Limb (tissue), 2 donors: ENCODE measurements around the gene LARP1B.
A peak's percentile ranks its signal among the peaks of the same experiment; 100 is the strongest.
"Not testable (repeated sequence)": the region's sequence is repeated elsewhere in the genome, so short reads cannot be mapped to it uniquely, and the experiment has no call there.

Experiments used
- DNase-seq, 2 donors: peaks; one replicate each; pipeline ENCODE4 v3.0.0-alpha.2; 2016; ENCODE audit errors: extremely low spot score in 2 of 2

The LARP1B gene

DNA sequence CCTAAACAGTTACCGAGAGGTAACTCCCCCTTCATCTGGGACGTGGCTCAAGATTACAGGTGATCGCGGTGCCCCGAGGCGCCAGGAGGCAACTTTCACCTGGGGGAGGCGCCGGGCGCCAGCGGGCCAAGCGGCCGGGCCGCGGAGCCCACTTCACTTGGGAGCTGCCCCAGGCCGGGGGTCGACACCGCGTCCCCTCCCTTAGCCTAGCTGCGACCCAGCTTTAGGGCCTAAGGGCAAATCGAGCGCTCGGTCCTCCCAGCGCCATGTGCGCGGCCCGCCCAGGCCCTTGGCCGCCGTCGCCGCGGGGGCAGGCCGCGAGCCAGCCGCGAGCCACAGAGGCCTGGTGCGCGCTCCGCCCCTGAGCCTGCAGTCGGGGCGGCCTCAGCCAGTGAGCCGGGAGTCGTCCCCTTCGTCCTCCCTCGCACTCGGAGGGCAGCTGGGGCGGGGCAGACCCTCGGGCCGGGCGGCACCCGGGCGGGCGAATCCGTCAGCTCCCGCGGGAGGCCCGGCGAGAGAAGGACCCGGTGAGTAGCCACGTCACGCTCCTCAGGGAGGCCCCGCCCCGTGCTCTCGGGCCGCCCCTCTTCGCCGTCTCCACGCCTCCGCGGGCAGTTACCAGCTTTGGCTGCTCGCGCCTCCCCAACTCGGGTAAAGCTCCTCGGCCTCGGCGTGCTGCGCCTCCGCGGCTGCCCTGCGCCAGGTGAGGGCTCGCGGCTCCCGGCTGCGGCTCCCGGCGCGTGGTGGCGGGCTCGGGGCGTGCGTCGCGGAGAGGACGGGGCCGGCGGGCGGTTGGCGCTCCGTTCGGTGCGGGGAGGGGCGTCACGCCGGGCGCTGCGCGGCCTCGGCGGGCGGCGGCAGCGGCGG lies at the start of gene LARP1B:
LARP1B (plus strand) TSS at position 614 of the 867 bp plus-strand sequence. CDS start 13,640 bp downstream, outside the sequence.
- DNase-seq, result peak; percentile 92 to 96

DNA sequence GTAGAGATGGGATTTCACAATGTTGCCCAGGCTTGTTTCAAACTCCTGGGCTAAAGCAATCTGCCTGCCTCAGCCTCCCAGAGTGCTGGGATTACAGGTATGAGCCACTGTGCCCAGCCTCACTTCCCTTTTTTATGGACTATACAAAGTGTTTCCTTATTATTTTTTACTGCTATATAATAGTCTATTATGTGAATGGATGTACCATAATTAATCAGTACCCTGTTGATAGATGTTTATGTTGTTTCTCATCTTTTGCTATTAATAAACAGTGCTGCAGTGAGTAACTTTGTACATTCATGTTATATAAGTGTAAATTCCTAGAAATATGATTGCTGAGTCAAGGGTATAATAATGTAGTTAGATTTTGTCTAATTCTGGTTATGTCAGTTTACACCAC lies 35.8 kb upstream of the LARP1B start:
- DNase-seq, result no peak

DNA sequence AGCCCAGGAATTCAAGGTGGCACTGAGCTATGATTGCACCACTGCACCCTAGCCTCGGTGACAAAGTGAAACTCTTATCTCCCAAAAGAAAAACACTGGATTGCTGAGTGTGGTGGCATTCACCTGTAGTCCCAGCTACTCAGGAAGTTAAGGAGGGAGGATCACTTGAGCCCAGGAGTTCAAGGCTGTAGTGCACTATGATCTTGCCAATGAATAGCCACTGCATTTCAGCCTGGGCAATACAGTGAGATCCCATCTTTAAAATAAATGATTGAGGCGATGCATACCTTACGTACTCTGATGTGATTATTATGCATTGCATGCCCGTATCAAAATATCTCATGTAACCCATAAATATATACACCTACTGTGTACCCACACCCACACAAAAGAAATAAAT lies 31.2 kb upstream of the LARP1B start:
- no peak for DNase-seq

DNA sequence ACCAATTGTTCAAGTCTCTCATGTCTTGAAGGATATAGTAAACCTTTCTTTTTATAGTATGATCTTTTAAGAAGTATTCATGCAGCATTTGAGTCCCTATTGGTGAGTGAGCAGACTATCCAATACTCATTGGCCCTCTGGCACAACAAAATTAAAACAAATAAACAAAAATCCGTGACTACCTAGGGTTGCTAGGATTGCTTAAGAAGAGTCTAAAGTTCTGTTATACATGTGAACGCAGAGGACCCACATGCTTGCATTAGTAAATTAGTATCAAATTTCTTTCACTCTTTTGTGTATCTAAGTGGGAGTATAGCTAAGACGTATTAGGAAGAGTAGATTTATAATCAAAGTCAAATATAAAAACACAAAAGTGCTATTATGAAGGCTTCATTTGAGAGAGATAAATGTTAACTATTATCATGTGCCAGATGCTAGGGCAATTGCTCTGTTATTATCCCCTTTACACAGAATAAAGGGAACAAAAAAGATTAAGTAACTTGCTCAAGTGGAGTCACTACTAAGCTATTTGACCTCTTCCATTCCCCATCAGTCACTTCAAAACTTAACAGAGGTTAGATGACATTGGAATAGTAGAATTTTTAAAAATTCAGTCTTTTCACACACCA lies 29.2 kb upstream of the LARP1B start:
- no peak for DNase-seq

DNA sequence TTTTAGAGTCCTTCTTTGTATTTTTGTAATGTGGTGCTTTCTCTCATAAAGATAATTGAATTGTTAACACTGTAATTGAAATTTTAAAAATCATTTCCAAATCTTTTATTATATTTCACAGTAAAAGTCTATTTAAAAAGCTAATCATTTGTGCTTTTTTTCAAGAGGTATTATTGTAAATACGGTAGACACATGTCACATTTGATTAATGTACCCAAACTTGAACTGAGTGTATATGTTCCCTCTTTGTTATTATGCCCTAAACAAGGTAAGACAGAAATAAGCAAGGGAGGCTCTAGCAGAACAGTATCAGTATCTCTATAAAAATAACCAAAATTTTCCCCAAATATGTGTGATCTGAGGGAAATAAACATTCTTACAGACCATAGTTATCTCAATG lies 21.5 kb upstream of the LARP1B start:
- DNase-seq, result no peak

DNA sequence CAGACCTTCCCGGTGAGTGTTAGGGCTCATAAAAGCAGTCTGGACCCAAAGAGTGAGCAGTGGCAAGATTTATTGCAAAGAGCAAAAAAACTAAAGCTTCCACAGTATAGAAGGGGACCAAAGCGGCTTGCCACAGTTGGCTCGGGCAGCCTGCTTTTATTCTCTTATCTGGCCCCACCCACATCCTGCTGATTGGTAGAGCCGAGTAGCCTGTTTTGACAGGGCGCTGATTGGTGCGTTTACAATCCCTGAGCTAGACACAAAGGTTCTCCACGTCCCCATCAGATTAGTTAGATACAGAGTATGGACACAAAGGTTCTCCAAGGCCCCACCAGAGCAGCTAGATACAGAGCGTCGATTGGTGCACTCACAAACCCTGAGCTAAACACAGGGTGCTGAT lies 14.1 kb upstream of the LARP1B start:
- not testable (repeated sequence) for DNase-seq

DNA sequence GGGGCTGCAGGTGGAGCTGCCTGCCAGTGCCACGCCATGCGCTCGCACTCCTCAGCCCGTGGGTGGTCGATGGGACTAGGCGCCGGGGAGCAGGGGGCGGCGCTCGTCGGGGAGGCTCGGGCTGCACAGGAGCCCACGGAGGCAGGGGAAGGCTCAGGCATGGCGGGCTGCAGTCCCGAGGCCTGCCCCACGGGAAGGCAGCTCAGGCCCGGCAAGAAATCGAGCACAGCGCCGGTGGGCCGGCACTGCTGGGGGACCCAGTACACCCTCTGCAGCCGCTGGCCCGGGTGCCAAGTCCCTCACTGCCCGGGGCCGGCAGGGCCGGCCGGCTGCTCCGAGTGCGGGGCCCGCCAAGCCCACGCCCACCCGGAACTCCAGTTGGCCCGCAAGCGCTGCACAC lies 13.6 kb upstream of the LARP1B start:
- DNase-seq, result not testable (repeated sequence)

DNA sequence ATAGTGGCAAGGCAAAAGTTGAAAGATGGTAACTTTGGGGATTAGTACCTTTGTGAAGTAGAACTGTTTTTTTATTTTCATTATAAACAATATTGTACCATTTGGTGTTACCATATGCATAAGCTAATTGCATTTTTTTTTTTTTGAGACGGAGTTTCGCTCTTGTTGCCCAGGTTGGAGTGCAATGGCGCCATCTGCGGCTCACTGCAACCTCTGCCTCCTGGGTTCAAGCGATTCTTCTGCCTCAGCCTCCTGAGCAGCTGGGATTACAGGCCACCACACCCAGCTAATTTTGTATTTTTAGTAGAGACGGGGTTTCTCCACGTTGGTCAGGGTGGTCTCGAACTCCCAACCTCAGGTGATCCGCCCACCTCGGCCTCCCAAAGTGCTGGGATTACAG lies 9.9 kb upstream of the LARP1B start:
- not testable (repeated sequence) for DNase-seq

DNA sequence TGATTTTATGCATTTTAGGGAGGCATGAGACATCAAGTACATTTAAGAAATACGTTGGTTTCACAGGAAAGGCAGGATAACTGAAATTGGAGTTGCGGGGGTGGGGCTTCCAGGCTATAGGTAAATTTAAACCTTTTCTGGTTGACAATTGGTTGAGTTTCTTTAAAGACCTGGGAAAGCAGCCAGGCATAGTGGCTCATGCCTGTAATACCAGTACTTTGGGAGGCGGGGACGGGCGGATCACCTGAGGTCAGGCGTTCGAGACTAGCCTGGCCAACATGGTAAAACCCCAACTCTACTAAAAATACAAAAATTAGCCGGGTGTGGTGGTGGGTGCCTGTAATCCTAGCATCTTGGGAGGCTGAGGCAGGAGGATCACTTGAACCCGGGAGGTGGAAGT lies 6.2 kb upstream of the LARP1B start:
- not testable (repeated sequence) for DNase-seq

DNA sequence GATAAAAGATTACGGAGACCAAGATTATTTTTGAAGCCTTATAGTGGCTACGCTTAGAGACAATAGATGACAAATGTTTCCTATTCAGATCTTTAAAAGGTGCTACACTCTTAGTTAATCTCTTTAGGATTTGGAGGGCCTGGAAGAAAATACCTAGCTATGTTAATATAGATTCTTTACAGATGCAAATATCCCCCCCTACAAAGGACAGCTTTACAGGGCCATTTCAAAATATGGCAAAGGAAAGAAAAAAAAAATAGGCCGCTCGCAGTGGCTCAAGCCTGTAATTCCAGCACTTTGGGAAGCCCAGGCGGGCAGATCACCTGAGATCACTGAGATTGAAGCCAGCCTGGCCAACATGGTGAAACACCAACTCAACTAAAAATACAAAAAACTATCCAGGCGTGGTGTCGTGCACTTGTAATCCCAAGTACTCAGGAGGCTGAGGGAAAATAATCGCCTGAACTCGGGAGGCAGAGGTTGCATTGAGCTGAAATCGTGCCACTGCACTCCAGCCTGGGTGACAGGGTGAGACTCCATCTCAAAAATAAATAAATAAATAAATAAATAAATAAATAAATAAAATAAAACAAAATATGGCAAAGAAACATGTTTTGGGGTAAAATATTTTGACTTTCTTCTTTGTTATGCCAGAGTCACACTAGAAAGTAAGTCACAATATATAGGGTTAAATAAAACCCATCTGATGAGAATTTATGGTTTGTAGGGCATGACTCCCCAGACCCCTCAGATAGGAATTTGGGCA lies 5.5 kb upstream of the LARP1B start:
- DNase-seq, result not testable (repeated sequence)

DNA sequence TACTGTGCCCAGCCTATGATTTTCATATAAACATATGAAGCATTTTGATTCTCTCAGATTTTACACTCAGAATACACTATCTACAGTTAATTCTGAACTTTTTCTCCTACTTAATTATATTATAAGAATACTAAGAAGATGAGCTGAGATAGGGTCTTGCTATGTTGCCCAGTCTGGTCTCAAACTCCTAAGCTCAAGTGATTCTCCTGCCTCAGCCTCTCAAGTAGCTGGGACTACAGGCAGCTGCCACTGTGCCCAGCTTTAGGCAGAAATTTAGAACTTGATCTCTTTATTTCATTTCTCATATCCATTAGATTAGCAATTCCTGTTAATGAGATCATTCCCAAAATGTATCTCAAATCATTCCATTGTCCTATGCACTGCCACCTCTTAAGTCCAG lies 4.7 kb upstream of the LARP1B start:
- DNase-seq, result no peak

DNA sequence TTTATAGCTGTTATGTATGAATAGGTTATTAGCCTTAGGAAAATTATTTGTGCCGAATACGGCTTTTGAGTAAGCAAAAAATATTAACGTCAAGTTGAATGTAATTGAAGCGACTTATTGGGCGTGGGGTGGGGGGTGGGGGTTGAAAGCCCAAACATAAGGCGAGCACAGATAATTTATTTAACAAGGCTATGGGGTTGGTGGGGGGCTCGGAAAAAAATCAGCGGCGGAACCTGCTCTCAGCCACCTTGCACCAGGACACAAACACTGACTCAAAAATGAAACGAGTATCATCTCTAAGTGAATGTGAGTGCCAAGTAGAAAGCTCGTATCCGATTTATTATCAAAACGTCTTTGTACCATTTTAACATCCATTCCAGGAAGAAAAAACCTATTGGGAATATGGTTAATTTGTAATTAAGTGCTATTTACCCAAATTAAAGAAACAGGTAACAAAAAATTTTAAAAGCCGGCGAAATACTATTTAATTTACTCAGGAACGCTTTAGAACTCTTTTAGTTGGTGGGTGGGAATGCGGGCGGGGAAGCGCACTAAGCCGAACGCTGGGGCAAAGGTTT lies 902 bp upstream of the LARP1B start:
- peak in 1 of 2 donors; percentile 37 for DNase-seq

DNA sequence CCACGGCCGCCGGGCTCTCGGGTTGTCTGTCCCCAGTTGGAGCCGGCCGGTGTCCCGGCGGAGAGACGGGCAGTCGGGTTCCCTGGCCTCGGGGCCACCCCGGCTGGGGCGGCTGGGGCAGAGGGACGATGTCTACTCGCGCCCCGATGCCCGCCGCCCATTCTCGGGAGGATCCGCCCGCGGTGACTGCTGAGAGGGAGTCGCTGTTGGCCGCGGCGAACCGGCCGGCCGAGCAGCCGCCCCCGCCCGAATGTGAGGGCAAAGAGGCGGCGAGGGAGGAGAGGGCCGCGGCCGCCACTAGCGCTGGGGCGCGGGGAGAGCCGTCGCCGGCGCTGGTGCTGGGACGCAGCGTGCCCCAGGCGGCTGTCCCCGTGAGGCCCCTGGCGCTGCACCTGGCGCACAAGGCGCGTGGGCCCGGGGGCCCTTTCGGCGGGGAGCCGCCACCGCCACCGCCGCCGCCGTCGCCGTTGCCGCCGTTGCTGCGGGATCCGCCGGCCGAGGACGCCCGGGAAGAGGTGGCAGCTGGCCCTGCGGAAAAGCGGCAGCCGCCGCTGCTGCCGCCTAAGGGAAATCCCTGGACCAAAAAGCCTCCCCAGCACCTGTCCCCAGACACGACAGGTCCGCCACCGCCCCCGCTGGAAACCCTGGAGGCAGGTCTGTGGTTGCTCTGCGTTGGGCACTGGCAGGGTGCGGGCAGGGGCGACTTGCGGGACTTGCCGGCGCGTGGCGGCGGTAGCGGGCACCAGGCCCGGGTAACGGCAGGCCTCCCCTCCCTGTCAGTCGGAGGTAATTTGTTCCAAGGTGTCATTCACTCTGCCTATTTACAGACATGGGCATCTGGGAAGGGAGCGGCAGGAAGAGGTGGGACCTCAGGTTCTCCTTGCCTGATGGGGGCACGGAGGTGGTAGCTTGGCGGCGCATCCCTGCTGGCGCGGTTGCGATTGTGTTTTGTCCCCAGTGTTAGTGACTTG lies 739 bp downstream of the LARP1B start:
- DNase-seq, result peak; percentile 26 to 79

DNA sequence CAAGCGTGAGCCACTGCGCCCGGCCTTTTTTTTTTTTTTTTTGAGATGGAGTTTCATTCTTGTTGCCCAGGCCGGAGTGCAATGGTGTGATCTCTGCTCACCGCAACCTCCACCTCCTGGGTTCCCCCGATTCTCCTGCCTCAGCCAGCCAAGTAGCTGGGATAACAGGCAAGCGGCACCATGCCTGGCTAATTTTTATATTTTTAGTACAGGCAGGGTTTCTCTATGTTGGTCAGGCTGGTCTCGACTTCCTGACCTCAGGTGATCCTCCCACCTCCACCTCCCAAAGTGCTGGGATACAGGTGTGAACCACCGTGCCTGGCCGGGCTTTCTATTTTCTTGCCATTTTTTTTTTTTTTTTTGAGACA lies 5.3 kb downstream of the LARP1B start:
- not testable (repeated sequence) for DNase-seq

DNA sequence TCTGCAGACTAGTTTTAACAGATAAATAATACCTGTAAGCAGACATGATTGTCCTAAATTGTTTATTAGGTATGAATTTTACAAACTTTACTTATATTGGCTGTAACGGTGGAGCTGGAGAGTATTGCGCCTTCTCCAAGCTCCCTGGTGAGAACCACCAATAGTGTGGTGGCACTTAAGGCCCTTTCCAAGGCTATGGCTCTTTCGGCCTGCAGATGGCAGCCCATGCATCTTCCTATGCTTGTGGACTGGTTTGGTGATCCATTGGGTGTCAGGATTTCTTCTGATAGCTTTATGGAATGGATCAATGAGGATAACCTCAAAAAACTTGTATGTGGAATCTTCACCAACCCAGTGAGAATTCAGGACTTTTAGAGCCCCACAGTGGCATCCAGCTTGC lies 7.8 kb downstream of the LARP1B start:
- no peak for DNase-seq

DNA sequence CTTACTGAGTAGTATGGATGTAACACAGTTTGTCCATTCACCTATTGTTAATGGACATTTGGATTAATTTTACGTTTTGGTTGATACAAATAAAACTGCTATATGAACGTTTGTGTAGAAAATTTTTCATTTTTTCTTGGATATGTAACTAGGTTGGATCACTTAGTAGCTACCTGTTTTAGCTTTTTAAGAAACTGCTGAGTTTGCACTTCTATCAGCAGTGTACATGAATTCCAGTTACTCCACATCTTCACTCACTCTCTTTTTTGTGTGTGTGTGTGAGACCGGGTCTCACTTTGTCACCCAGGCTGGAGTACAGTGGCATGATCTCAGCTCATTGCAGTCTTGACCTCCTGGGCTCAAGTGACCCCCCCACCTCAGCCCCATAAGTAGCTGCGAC lies 15.4 kb downstream of the LARP1B start:
- DNase-seq, result no peak

DNA sequence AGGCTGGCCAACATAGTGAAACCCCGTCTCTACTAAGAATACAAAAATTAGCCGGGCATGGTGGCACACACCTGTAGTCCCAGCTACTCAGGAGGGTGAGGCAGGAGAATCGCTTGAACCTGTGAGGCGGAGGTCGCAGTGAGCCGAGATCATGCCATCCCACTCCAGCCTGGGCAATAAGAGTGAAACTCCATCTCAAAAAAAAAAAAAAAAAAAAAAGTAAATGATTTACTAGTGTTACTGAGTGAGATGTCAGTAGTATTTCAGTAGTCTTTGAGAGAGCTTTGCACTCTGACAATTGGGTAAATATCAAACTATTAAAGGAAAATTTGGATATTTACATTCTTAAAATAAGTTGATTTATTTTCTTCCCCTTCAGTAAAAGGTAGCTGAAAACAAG lies 34.2 kb downstream of the LARP1B start:
- not testable (repeated sequence) for DNase-seq

DNA sequence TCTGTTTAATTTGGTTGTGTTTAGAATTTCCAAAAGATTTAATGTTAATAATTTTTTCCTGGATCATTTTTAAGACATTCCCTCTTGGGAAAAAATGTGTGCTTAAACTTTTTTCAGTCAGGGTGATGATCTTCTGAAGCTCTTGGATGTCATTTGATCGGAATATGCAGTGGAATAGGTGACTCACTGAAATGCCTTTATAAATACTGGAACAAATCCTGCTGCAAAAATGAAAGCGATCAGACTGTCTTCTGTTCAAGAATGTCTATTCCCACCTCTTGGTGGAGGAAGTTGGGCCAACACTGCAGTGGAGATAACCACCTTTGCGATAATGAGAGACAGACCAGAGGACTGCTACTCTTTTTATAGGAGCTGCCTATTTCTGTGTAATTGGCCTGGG lies 46.7 kb downstream of the LARP1B start:
- no peak for DNase-seq

DNA sequence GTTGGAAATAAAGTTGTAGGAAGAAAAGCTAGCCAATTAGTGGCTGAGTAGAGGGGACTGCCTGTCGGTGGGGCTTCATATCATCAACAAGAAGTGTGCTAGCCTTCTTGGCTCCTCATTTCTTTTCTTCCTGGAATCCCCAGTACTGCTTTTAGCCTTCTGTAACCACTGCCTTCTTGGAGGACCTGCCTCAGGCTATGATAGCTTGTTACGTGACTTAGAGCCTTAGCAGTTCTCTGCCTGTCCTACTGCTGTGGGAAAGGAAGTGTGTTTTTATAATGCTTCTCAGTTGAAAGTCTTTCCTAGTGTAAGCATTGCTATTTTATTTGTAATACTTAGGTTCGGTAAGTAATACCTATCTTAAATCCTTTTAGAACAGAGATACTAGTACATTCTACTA lies 61.9 kb downstream of the LARP1B start:
- no peak for DNase-seq

DNA sequence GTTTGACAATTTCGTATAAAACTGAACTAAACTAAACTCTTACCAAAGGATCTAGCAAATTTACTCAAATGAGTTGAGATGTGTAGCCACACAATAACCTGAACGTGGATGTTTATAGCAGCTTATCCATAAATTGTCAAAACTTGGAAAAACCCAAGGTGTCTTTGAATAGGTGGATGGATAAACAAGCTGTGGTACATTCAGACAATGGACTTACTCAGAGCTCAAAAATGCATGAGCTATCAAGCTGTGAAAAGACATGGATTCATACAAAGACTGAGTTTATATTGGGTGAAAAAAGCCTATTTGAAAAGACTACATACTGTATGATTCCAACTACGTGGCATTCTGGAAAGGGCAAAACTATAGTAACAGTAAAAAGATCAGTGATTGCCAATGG lies 69.5 kb downstream of the LARP1B start:
- no peak for DNase-seq

DNA sequence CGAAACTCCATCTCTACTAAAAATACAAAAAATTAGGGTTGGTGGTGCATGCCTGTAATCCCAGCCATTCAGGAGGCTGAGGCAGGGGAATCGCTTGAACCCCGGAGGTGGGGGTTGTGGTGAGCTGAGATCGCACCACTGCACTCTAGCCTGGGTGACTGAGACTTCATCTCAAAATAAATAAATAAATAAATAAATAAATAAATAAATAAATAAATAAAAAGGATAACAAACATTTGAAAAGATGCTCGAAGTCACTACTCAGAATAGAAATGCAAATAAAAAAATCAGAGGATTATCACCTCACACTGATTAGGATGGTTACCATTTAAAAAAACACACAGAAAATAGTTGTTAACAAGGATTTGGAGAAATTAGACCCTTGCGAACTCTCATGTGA lies 73.8 kb downstream of the LARP1B start:
- DNase-seq, result no peak
